Caco-2 (cell line): Measurements from ENCODE around the gene ENOX1. TPM values are rescaled to one million over a fixed set of nuclear protein-coding genes. Genes with fewer than 3 reads are reported as not detected.

ENCODE experiments used
- BruUV-seq: library from RNA; stranded (reverse); fragments of 400-500 nt; replicated peaks from 2 replicates; lab custom pipeline; 2021; lab: Mats Ljungman, UMichigan
- CTCF ChIA-PET: fragments of 300-600 bp; sonication (Branson Sonifier 250); formaldehyde crosslinking; loops from one replicate; lab custom pipeline; 2022; ENCODE audit warnings: antibody characterized with exemption; lab: Charles Lee
- POLR2A ChIA-PET: fragments of 300-600 bp; sonication (Branson Sonifier 250); formaldehyde crosslinking; loops from one replicate; lab custom pipeline; 2022; ENCODE audit warnings: antibody characterized with exemption; lab: Charles Lee
- DNase-seq, 2 experiments: peaks; one replicate each; pipeline versions ENCODE4 v3.0.0 to v3.0.0-alpha.2; 2020 to 2022
- H3K27me3 ChIP-seq: replicated peaks from 2 replicates; pipeline ENCODE4 v1.6.0; 2011; ENCODE audit warnings: low read length; ENCODE audit not compliant: control insufficient read depth, insufficient read depth
- H3K36me3 ChIP-seq: 2 replicates; pipeline ENCODE4 v1.5.1; 2011; ENCODE audit warnings: low read length; ENCODE audit not compliant: control insufficient read depth, insufficient read depth
- H3K4me1 ChIP-seq: fragments of 250-450 bp; sonication (Bioruptor Pico); 2 replicates; pipeline ENCODE4 v1.5.1; 2020; ENCODE audit warnings: mild to moderate bottlenecking
- H3K4me3 ChIP-seq: 2 replicates; pipeline ENCODE4 v1.5.1; 2011; ENCODE audit warnings: low read depth, mild to moderate bottlenecking, control low read depth, low read length
- H3K9me3 ChIP-seq: fragments of 250-450 bp; sonication (Bioruptor Pico); 2 replicates; pipeline ENCODE4 v1.5.1; 2020; ENCODE audit warnings: mild to moderate bottlenecking, moderate library complexity
- H3K27ac Mint-ChIP-seq: one replicate; pipeline ENCODE4 v1.8.0; 2022; ENCODE audit warnings: mixed read lengths; ENCODE audit not compliant: unreplicated experiment
- H3K27me3 Mint-ChIP-seq: one replicate; pipeline ENCODE4 v1.8.0; 2022; ENCODE audit warnings: mixed read lengths; ENCODE audit not compliant: insufficient read depth, unreplicated experiment
- H3K36me3 Mint-ChIP-seq: one replicate; pipeline ENCODE4 v1.8.0; 2022; ENCODE audit warnings: mild to moderate bottlenecking, mixed read lengths; ENCODE audit not compliant: insufficient read depth, unreplicated experiment
- H3K4me1 Mint-ChIP-seq: one replicate; pipeline ENCODE4 v1.8.0; 2022; ENCODE audit warnings: low read depth, mixed read lengths; ENCODE audit not compliant: unreplicated experiment
- H3K4me3 Mint-ChIP-seq: one replicate; pipeline ENCODE4 v1.8.0; 2022; ENCODE audit warnings: mild to moderate bottlenecking, moderate library complexity, mixed read lengths; ENCODE audit not compliant: unreplicated experiment
- H3K9me3 Mint-ChIP-seq: one replicate; pipeline ENCODE4 v1.8.0; 2022; ENCODE audit warnings: mixed read lengths; ENCODE audit not compliant: unreplicated experiment
- intact Hi-C: fragments of 100-400 bp; cut with micrococcal nuclease; formaldehyde crosslinking; loops from one replicate; pipeline ENCODE4 v1.10.0; 2022; ENCODE audit not compliant: unreplicated experiment
- total RNA-seq: library from RNA; stranded (reverse); gene quantifications from 2 replicates; pipeline ENCODE4 v1.2.3, GENCODE V29; 2022
- TF ChIP-seq, protein P1 (sequence below), 2 experiments: fragments of 200-600 bp in 1 of 2; IDR thresholded peaks; 1 replicate in 1 of 2; 2 replicates in 1 of 2; pipeline versions ENCODE4 v1.5.1 to v1.8.0; 2011 to 2022; ENCODE audit warnings: antibody characterized with exemption in 1 of 2, control low read depth in 1 of 2, inconsistent platforms in 1 of 2, low read depth in 1 of 2, low read length in 1 of 2, mild to moderate bottlenecking in 1 of 2, moderate library complexity in 1 of 2; ENCODE audit not compliant: insufficient read depth in 1 of 2, severe bottlenecking in 1 of 2, unreplicated experiment in 1 of 2

The ENOX1 gene
- total RNA-seq, 1 experiment from 2014 or later = 9.1 TPM

DNA sequence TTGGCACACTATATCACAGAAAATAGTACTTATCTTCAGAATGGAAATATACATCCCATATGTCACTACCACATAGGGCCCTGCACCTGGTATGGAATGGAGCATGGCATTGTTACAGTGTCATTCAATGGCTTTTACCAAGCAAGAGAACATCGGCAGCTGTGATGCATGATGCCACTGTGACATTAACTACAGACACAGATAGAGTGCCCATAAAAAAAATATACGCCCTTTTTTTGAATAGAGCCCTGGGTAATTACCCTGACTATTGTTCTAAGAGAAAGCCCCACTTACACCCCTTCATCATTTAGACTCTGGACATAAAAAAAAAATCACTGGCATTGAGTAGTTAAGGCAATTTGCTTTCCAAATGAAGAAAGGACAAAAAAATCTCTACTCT lies 443.1 kb downstream of the ENOX1 start:
- Histone ChIP-seq H3K9me3 (no peaks in the 10 kb centered on the region), H3K36me3 (no peaks in the 10 kb centered on the region), H3K4me1 (peaks cover 13% of the 10 kb centered on the region), H3K4me3 (no peak overlapping the region), H3K27me3 (no peaks in the 10 kb centered on the region)
- ChIA-PET CTCF (no interaction called here), POLR2A (no interaction called here)
- no peaks in the 10 kb centered on the region for H3K36me3 Mint-ChIP-seq
- H3K27ac Mint-ChIP-seq = no peak overlapping the region
- no peak overlapping the region for H3K4me3 Mint-ChIP-seq
- peaks cover 10% of the 10 kb centered on the region for H3K4me1 Mint-ChIP-seq
- DNase-seq = no peak
- no TSS peak for BruUV-seq
- no peaks in the 10 kb centered on the region for H3K9me3 Mint-ChIP-seq
- TF ChIP-seq, protein P1, sequence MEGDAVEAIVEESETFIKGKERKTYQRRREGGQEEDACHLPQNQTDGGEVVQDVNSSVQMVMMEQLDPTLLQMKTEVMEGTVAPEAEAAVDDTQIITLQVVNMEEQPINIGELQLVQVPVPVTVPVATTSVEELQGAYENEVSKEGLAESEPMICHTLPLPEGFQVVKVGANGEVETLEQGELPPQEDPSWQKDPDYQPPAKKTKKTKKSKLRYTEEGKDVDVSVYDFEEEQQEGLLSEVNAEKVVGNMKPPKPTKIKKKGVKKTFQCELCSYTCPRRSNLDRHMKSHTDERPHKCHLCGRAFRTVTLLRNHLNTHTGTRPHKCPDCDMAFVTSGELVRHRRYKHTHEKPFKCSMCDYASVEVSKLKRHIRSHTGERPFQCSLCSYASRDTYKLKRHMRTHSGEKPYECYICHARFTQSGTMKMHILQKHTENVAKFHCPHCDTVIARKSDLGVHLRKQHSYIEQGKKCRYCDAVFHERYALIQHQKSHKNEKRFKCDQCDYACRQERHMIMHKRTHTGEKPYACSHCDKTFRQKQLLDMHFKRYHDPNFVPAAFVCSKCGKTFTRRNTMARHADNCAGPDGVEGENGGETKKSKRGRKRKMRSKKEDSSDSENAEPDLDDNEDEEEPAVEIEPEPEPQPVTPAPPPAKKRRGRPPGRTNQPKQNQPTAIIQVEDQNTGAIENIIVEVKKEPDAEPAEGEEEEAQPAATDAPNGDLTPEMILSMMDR (IDR thresholded peaks at IDR 0.05; ENCODE audit: insufficient read depth in 1 of 2, low read depth in 1 of 2, low read length in 1 of 2, severe bottlenecking in 1 of 2, unreplicated experiment in 1 of 2) = no peak
- intact Hi-C loops = no loop called here
- no peaks in the 10 kb centered on the region for H3K27me3 Mint-ChIP-seq

DNA sequence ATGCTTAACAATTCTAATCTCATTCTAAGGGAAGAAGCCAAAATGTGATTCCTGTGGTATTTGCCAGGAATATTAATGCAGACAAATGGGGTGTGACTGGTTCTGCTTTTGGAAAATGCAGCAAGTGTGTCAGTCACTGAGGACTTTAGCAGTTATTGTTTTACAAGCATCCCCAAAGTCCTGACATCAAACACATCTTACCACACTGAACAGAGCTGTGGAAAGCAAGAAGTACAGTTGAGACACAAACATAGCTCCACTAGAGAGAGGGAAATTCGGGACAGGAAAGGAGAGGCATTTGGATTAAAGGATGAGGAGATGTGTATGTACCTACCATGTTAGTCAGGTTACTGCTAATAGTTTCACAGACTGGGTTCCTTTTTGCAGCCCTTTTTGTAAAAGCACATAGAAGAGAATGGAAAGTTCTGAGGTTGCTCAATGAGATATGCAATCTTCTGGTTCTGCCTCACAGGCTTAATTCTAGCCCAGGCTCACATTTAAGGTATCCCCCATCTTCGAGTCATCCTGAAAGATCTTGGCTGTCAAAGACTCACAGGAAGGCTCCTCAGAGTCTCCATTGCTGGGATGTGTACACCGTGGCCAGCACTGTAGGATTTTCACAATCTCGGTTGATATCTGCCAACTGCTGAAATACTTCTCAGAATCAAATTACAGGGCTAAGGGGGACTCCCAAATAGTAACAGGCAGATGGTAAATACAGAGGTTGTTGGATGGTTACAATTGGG lies 446.8 kb downstream of the ENOX1 start:
- intact Hi-C loops = no loop called here
- H3K27me3 ChIP-seq = no peaks in the 10 kb centered on the region
- no peaks in the 10 kb centered on the region for H3K36me3 ChIP-seq
- no peaks in the 10 kb centered on the region for H3K9me3 ChIP-seq
- no peak overlapping the region for H3K4me3 ChIP-seq
- no peak overlapping the region for H3K27ac Mint-ChIP-seq
- H3K4me1 ChIP-seq = no peaks in the 10 kb centered on the region
- H3K27me3 Mint-ChIP-seq = no peaks in the 10 kb centered on the region
- no TSS peak for BruUV-seq
- ChIA-PET POLR2A (no interaction called here), CTCF (no interaction called here)
- H3K36me3 Mint-ChIP-seq = no peaks in the 10 kb centered on the region
- no peaks in the 10 kb centered on the region for H3K9me3 Mint-ChIP-seq
- no peak for DNase-seq
- H3K4me1 Mint-ChIP-seq = no peaks in the 10 kb centered on the region
- no peak overlapping the region for H3K4me3 Mint-ChIP-seq
- TF ChIP-seq, protein P1 (IDR thresholded peaks at IDR 0.05; ENCODE audit: insufficient read depth in 1 of 2, low read depth in 1 of 2, low read length in 1 of 2, severe bottlenecking in 1 of 2, unreplicated experiment in 1 of 2) = no peak

DNA sequence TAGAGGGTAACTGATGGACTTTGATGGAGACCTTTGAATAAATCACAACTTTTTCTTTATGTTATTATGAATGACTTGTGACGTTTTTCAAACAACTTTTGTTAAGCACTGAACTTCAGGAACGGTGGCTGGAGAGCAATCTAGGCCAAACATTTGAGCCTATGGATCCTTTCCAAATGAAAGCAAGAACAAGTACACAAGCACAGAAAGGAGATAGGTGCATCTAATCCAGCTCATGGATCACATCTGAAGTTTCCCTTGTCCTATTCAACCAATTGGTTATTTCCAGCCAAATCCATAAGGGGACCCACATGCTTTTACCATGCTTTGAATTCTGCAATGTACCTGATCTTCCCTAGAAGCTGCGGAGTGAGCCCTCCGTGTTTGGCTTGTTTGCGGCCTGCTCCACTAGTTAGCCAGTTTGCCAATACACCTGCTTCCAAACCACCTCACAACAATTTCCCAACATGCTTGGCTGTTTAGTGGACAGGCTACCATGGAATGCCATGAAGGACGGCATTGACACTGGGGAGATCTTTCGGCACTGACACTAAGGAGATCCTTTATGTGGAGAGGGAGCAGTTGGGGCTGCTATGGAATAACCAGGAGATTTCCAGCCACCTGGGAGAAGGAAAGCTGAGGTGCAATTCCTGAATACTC lies 447.5 kb downstream of the ENOX1 start:
- no peaks in the 10 kb centered on the region for H3K4me1 Mint-ChIP-seq
- no peaks in the 10 kb centered on the region for H3K9me3 ChIP-seq
- H3K27me3 Mint-ChIP-seq = no peaks in the 10 kb centered on the region
- ChIA-PET CTCF (interaction anchor here (0.6 to 0.7 kb wide), 2 partner anchors 10 to 392 kb away, joined by 3 read pairs; no protein-coding TSS in a partner anchor), POLR2A (no interaction called here)
- no peaks in the 10 kb centered on the region for H3K36me3 Mint-ChIP-seq
- TF ChIP-seq, protein P1 (IDR thresholded peaks at IDR 0.05; ENCODE audit: insufficient read depth in 1 of 2, low read depth in 1 of 2, low read length in 1 of 2, severe bottlenecking in 1 of 2, unreplicated experiment in 1 of 2) = no peak
- H3K4me3 ChIP-seq = no peak overlapping the region
- no peaks in the 10 kb centered on the region for H3K9me3 Mint-ChIP-seq
- H3K4me1 ChIP-seq = no peaks in the 10 kb centered on the region
- no peak overlapping the region for H3K27ac Mint-ChIP-seq
- no TSS peak for BruUV-seq
- intact Hi-C loops = no loop called here
- H3K27me3 ChIP-seq = no peaks in the 10 kb centered on the region
- no peak for DNase-seq
- no peaks in the 10 kb centered on the region for H3K36me3 ChIP-seq
- H3K4me3 Mint-ChIP-seq = no peak overlapping the region
